Left forelimb (tissue), 1 donor: Measurements from ENCODE around the gene PTMA.
A peak's percentile ranks its signal among the peaks of the same experiment; 100 is the strongest.
"Not testable (repeated sequence)": the region's sequence is repeated elsewhere in the genome, so short reads cannot be mapped to it uniquely, and the experiment has no call there.

ENCODE experiments used
- DNase-seq: peaks from one replicate; pipeline ENCODE4 v3.0.0-alpha.2; 2018; ENCODE audit warnings: low spot score

PTMA gene

GRCh38 chr2:231707927-231708772, at the start of gene PTMA:
Gene PTMA, plus strand, starts transcription at chr2:231708525. Its CDS starts 182 bp downstream, at chr2:231708707.
- peak; percentile 100 for DNase-seq

- not testable (repeated sequence) for DNase-seq
These were observed 48.3 kb upstream of the PTMA start for GRCh38 chr2:231660073-231660472.

- DNase-seq: no peak
These were observed 47.5 kb upstream of the PTMA start for GRCh38 chr2:231660860-231661259.

- no peak for DNase-seq
These were observed 46.8 kb upstream of the PTMA start for GRCh38 chr2:231661422-231662027.

DNA sequence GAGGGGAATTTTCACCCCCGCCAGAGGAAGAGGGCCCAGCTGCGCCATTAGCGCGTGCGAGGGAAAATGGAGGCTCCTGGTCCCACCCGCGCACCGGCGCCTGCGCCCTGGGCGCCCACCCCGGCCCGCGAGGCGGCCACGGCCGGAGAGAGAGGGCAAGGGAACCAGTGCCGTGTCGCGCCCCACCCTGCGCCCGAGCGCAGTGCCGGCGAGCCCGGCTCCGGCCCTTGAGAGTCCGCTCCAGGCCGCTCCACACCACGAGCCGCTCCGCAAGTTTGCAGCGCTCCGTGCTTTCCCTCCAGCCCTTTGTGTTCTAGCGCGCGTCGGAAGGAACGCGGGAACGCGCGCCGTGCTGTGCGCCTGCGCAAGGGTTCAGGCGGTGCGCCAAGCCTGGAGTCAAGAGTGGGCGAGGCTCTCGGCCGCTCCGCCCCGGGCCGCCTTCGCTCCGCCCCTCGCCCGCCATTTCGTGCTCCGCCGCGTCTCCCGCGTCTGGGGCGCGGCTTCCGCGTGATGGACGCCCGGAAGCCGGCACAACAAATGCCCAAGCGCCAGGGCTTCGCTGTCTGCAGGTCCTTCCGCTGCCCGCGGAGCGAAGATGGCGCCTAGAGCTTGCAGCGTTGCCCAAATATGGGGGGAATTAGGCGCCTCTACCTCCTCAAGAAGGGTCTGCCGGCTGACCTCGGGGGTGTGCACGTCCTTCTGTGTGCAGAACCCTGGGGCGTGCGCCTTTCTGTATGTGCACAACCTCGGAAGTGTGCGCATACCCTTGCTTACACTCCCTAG, 46.1 kb upstream of the PTMA start:
- DNase-seq: peak; percentile 98

DNA sequence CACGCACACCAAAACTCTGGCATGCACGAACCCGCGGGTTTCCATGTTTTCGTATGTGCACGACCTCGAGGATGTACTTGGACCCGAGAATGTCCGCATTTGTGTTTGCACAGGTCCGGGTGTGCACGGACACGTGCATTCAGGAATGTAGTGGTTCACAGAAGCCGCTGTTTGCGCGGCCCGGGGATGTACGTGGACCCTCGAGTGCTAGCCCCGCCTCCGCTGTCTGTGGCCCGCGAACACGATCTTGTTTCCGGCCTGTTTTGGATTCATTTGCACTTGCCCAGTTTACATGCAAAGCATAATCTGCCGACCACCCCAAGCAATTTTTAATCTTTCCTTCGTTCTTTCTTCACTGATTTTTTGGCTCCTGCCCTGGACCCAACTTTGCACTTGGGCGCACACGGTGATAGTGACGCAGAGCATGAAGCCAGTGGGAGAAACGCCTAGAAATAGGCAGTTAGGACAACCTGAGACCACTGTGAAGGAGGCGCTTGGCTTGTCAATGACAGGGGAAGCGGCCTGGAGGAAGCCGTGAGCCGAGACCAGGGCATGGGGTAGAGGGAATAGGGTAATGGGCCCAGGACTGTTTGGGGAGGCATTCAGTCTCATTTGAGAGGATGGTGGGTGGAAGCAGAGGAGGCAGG, 45.4 kb upstream of the PTMA start:
- no peak for DNase-seq

DNA sequence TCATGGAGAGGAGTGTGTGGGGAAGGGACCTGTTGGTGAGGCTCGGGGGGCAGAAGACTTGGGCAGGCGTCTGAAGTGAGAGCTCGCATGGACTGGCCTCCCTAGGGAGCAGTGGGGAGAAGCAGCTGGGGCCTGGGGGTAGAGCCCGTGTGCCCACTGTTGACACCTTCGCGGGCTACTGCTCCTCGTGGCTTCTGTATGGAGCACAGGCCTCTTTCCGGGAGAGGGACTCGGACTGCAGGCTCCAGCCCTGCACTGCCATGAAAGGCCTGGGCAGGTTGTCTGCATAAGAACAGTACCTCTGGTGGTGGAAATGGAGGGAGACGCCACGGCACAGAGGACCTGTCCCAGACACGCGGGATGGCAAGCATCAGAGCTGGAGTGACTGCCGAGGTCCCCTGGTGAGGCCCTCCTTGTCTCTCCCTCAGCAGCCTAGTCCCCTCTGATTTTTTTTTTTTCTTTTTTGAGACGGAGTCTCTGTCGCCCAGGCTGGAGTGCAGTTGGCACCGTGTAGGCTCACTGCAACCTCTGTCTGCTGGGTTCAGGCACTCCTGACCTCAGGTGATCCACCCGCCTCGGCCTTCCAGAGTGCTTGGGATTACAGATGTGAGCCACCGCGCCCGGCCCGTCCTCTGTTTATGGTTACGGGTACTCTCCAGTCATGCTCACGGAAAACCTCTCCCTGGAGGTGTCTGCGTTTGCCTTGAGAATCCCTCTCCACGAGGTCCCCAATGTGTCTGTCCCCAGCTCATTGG, 44.7 kb upstream of the PTMA start:
- no peak for DNase-seq

GRCh38 chr2:231664727-231665126, 43.6 kb upstream of the PTMA start:
- DNase-seq: no peak

- peak; percentile 64 for DNase-seq
These were observed 42.8 kb upstream of the PTMA start for GRCh38 chr2:231665245-231666170.

GRCh38 chr2:231666171-231667095, 41.9 kb upstream of the PTMA start:
- DNase-seq: peak; percentile 89

DNA sequence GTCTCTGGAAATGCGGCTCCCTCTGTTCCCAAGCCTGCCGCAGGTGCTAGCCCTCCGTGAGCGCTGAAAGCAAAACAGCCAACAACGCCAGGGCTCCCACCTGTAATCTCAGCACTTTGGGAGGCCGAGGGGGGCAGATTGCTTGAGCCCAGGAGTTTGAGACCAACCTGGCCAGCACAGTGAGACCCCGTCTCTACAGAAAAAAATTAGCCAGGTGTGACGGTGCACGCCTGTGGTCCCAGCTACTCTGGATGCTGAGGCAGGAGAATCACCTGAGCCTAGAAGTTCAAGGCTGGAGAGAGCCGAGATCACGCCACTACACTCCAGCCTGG, 41.3 kb upstream of the PTMA start:
- DNase-seq: no peak

DNA sequence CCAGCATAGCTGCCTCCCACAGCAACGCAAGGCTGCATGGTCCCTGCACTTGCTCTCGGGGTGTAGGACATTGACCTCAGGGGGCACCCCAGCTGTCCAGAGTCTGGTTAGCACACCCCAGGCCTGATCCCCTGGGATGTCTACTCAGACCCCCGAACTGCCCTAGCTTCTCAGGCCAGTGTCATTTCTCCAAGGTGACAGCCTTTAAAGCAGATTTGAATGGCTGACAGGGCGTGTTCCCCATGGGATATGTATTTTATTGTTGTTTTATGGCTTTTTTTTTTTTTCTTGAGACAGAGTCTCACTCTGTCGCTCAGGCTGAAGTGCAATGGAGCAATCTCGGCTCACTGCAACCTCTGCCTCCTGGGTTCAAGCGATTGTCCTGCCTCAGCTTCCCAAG, 40.8 kb upstream of the PTMA start:
- DNase-seq: no peak

DNA sequence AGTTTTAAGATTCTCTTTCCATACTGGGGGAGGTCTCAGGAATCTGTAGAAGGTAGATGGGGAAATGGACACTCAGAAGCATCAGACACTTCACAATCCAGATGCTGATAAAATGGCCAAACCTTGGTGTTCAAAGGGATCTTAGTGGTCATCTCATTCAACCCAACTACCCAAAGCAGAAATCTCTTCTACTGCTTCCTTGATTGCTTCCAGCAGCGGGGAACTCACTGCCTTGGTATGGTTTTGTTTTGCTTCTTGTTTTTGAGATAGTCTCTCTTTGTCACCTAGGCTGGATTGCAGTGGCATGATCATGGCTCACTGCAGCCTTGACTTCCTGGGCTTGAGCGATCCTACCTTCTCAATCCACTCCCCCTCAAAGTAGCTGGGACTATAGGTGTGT, 39.3 kb upstream of the PTMA start:
- DNase-seq: no peak

GRCh38 chr2:231671270-231672050, 36.9 kb upstream of the PTMA start:
- DNase-seq: peak; percentile 64

- peak; percentile 70 for DNase-seq
These were observed 35.5 kb upstream of the PTMA start for GRCh38 chr2:231672617-231673347.

DNA sequence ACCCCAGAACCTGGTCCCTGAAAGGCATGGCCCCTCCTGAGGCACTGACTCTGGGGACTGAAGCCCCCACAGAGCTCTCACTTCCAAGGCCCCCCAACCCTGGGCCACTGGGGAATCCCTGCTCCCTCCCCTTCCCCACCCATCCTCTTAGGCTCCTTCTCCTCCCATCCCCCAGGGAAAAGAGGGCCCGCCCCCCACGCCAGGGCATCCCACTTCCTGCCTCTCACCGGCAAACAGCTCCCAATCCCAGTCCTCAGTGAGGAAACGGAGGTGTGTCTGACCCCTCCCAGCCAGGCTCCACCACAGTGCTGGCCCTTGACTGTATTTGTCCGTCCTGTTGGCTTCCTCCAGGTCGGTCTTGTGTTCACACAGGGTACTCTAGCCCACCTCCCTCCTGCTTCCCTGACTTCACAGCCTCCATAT, 35.0 kb upstream of the PTMA start:
- peak; percentile 65 for DNase-seq

- peak; percentile 78 for DNase-seq
These were observed 33.6 kb upstream of the PTMA start for GRCh38 chr2:231674587-231675338.
